Measurements from ENCODE around the gene PPP1R10. TPM values are rescaled to one million over a fixed set of nuclear protein-coding genes. Genes with fewer than 3 reads are reported as not detected.

The PPP1R10 gene
- total and polyA plus RNA-seq, 2 of the 13 experiments (the other 11 are each of a cell fraction or from before 2014, with no cell fraction given) = 26.3 to 38.4 TPM

DNA sequence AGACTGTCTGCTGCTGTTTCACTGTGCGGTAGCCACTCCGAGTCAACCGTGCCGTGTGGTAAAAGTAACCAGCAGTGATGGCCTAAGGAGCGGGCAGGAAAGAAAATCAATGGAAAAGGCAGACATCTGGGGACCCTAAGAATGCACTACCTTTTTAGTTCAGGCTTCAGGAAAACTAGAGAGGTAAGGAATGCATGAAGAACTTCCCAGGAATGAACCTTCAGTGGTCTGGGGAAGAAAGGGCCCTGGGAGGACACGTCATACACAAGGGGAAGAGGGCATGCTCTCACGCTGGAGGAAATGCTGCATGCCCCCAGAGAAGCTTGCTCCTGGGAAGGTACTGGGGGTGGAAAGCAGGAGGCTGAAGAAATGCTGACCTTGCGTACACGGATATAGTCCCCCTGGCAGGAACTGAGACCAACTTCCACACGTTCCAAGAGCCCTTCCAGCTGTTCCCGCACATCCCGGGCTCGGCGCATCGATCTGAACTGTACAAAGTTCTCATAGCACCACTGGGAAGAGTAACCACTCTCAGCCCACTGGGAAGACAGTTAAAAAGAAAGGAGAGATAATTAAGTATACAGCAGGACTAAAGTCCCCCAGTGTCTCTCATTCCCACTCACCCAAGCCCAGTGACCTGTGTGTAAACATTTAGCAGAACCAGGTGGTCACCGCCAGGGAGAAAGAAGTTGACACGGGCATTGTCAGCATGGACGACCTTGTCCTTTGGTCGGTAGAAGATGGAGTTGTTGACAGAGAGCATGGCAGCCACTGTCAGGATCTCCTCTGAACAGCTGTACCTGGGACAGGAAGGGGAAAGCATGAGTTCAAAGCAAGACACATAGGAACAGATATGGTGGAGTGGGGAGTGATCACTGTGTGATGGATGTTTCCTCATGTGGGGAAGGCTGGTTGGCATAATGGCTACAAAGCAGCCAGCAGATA is 38.0 kb upstream of the PPP1R10 start (continued):
- TF ChIP-seq, protein P1, sequence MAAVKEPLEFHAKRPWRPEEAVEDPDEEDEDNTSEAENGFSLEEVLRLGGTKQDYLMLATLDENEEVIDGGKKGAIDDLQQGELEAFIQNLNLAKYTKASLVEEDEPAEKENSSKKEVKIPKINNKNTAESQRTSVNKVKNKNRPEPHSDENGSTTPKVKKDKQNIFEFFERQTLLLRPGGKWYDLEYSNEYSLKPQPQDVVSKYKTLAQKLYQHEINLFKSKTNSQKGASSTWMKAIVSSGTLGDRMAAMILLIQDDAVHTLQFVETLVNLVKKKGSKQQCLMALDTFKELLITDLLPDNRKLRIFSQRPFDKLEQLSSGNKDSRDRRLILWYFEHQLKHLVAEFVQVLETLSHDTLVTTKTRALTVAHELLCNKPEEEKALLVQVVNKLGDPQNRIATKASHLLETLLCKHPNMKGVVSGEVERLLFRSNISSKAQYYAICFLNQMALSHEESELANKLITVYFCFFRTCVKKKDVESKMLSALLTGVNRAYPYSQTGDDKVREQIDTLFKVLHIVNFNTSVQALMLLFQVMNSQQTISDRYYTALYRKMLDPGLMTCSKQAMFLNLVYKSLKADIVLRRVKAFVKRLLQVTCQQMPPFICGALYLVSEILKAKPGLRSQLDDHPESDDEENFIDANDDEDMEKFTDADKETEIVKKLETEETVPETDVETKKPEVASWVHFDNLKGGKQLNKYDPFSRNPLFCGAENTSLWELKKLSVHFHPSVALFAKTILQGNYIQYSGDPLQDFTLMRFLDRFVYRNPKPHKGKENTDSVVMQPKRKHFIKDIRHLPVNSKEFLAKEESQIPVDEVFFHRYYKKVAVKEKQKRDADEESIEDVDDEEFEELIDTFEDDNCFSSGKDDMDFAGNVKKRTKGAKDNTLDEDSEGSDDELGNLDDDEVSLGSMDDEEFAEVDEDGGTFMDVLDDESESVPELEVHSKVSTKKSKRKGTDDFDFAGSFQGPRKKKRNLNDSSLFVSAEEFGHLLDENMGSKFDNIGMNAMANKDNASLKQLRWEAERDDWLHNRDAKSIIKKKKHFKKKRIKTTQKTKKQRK (IDR thresholded peaks at IDR 0.05; ENCODE audit: low read length) = no peak
- TF ChIP-seq ZNF503 (CRISPR knock-in tag; IDR thresholded peaks at IDR 0.05) = peak; percentile 57; the same call in 1 of the 2 replicates
- TF ChIP-seq U2AF1 (optimal IDR thresholded peaks at IDR 0.05; ENCODE audit: low read depth, low read length) = peak; percentile 76
- TF ChIP-seq, protein P2, sequence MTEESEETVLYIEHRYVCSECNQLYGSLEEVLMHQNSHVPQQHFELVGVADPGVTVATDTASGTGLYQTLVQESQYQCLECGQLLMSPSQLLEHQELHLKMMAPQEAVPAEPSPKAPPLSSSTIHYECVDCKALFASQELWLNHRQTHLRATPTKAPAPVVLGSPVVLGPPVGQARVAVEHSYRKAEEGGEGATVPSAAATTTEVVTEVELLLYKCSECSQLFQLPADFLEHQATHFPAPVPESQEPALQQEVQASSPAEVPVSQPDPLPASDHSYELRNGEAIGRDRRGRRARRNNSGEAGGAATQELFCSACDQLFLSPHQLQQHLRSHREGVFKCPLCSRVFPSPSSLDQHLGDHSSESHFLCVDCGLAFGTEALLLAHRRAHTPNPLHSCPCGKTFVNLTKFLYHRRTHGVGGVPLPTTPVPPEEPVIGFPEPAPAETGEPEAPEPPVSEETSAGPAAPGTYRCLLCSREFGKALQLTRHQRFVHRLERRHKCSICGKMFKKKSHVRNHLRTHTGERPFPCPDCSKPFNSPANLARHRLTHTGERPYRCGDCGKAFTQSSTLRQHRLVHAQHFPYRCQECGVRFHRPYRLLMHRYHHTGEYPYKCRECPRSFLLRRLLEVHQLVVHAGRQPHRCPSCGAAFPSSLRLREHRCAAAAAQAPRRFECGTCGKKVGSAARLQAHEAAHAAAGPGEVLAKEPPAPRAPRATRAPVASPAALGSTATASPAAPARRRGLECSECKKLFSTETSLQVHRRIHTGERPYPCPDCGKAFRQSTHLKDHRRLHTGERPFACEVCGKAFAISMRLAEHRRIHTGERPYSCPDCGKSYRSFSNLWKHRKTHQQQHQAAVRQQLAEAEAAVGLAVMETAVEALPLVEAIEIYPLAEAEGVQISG (CRISPR knock-in tag; IDR thresholded peaks at IDR 0.05) = peak; percentile 90
- peak; percentile 72; the same call in 1 of the 2 replicates for TF ChIP-seq SNAPC2 (CRISPR knock-in tag; IDR thresholded peaks at IDR 0.05)
- TF ChIP-seq RXRA (CRISPR knock-in tag; IDR thresholded peaks at IDR 0.05) = peak; percentile 91
- TF ChIP-seq ZNF674 (CRISPR knock-in tag; IDR thresholded peaks at IDR 0.05; ENCODE audit: low read depth) = no peak
- TF ChIP-seq ZNF607 (CRISPR knock-in tag; IDR thresholded peaks at IDR 0.05; ENCODE audit: borderline replicate concordance) = peak; percentile 94; the same call in 1 of the 2 replicates
- peak; percentile 69; the same call in 1 of the 2 replicates for TF ChIP-seq ZNF572 (CRISPR knock-in tag; IDR thresholded peaks at IDR 0.05)
- TF ChIP-seq ZNF749 (CRISPR knock-in tag; IDR thresholded peaks at IDR 0.05; ENCODE audit: borderline replicate concordance) = no peak
- TF ChIP-seq, protein P3, sequence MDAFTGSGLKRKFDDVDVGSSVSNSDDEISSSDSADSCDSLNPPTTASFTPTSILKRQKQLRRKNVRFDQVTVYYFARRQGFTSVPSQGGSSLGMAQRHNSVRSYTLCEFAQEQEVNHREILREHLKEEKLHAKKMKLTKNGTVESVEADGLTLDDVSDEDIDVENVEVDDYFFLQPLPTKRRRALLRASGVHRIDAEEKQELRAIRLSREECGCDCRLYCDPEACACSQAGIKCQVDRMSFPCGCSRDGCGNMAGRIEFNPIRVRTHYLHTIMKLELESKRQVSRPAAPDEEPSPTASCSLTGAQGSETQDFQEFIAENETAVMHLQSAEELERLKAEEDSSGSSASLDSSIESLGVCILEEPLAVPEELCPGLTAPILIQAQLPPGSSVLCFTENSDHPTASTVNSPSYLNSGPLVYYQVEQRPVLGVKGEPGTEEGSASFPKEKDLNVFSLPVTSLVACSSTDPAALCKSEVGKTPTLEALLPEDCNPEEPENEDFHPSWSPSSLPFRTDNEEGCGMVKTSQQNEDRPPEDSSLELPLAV (CRISPR knock-in tag; conservative IDR thresholded peaks at IDR 0.05; ENCODE audit: low read depth) = no peak; the same call in 1 of the 2 replicates
- peak; percentile 54 for TF ChIP-seq ZNF510 (CRISPR knock-in tag; IDR thresholded peaks at IDR 0.05; ENCODE audit: low read depth)
- peak; percentile 38; the same call in 1 of the 2 replicates for TF ChIP-seq ZBTB7A (CRISPR knock-in tag; IDR thresholded peaks at IDR 0.05)
- peak; percentile 84; the same call in 1 of the 2 replicates for TF ChIP-seq SPEN (CRISPR knock-in tag; IDR thresholded peaks at IDR 0.05; ENCODE audit: low read depth)
- no peak for TF ChIP-seq JARID2 (CRISPR knock-in tag; IDR thresholded peaks at IDR 0.05; ENCODE audit: insufficient replicate concordance)
- TF ChIP-seq XRCC5 (optimal IDR thresholded peaks at IDR 0.05; ENCODE audit: low read length) = peak; percentile 31
- TF ChIP-seq POLR2AphosphoS2 (IDR thresholded peaks at IDR 0.05; ENCODE audit: low read depth, low read length) = no peak
